RWPE1 (cell line): ENCODE results near the gene ZNF471.
A peak's percentile ranks its signal among the peaks of the same experiment; 100 is the strongest.

ENCODE experiments used
- CTCF ChIA-PET: fragments of 350-600 bp; sonication (Branson Sonifier 250); formaldehyde crosslinking; extraction: SDS; loops from one replicate; lab custom pipeline; 2021; lab: Yijun Ruan, JAX
- POLR2A ChIA-PET: fragments of 400-600 bp; formaldehyde crosslinking; extraction: SDS; loops from one replicate; lab custom pipeline; 2020; ENCODE audit warnings: antibody characterized with exemption; ENCODE audit not compliant: low non-redundant PET; lab: Yijun Ruan, JAX
- DNase-seq: peaks from one replicate; pipeline ENCODE4 v3.0.0; 2012; ENCODE audit warnings: low spot score
- H3K27ac ChIP-seq: fragments of 450-650 bp; 2 replicates; pipeline ENCODE4 v1.5.1; 2017
- CTCF ChIP-seq: fragments of 450-650 bp; conservative IDR thresholded peaks from 2 replicates; pipeline ENCODE4 v1.5.1; 2017; ENCODE audit warnings: low read depth, mild to moderate bottlenecking

The ZNF471 gene

GRCh38 chr19:56507446-56508289 lies at the start of gene ZNF471:
Gene ZNF471 (plus strand): TSS chr19:56507855. CDS start chr19:56511572, 3,717 bp downstream.
- POLR2A ChIA-PET = no interaction called here
- H3K27ac ChIP-seq = peak within 1 kb of the TSS; percentile 90
- CTCF ChIA-PET = no interaction called here
- no peak for TF ChIP-seq CTCF
- DNase-seq = peak; percentile 69

- CTCF ChIA-PET = no interaction called here
- no peak for DNase-seq
- POLR2A ChIA-PET = no interaction called here
These were observed 33.3 kb upstream of the ZNF471 start for GRCh38 chr19:56474308-56474707.

GRCh38 chr19:56476093-56476492 lies 31.6 kb upstream of the ZNF471 start:
- DNase-seq = no peak
- no peak overlapping the region for H3K27ac ChIP-seq
- no peak for TF ChIP-seq CTCF
- ChIA-PET CTCF (no interaction called here), POLR2A (no interaction called here)

More at GRCh38 chr19:56474308-56474707, 33.3 kb upstream of the ZNF471 start:
- no peak for TF ChIP-seq CTCF
- no peak overlapping the region for H3K27ac ChIP-seq

GRCh38 chr19:56476651-56477428 lies 30.8 kb upstream of the ZNF471 start, which contains the start of gene ZNF667:
Gene ZNF667 (minus strand): TSS chr19:56477345. CDS start chr19:56462370, 14,975 bp downstream.
- DNase-seq = no peak
- POLR2A ChIA-PET = no interaction called here
- TF ChIP-seq CTCF = no peak
- CTCF ChIA-PET = no interaction called here
- H3K27ac ChIP-seq = peak within 1 kb of the TSS; percentile 65

- H3K27ac ChIP-seq = peak overlapping the region; percentile 65
- TF ChIP-seq CTCF = no peak
- DNase-seq = peak; percentile 46
These were observed 30.0 kb upstream of the ZNF471 start for GRCh38 chr19:56477429-56478338.

More at GRCh38 chr19:56477429-56478338, 30.0 kb upstream of the ZNF471 start:
- POLR2A ChIA-PET = no interaction called here
- CTCF ChIA-PET = no interaction called here
